KBM-7 (cell line): ENCODE data around the gene ZNF232.
"Not testable (repeated sequence)": the region's sequence is repeated elsewhere in the genome, so short reads cannot be mapped to it uniquely, and the experiment has no call there.

Experiments
- DNase-seq: peaks from one replicate; pipeline ENCODE4 v3.0.0-alpha.2; 2015
- in situ Hi-C: fragments of 300-500 bp; cut with MboI; formaldehyde crosslinking; loops from 2 replicates; pipeline ENCODE4 v1.14.3; 2020; ENCODE audit warnings: low sequenced_read_pairs, low pct_unique_long_range_greater_than_20kb, mixed read lengths

ZNF232 gene

DNA sequence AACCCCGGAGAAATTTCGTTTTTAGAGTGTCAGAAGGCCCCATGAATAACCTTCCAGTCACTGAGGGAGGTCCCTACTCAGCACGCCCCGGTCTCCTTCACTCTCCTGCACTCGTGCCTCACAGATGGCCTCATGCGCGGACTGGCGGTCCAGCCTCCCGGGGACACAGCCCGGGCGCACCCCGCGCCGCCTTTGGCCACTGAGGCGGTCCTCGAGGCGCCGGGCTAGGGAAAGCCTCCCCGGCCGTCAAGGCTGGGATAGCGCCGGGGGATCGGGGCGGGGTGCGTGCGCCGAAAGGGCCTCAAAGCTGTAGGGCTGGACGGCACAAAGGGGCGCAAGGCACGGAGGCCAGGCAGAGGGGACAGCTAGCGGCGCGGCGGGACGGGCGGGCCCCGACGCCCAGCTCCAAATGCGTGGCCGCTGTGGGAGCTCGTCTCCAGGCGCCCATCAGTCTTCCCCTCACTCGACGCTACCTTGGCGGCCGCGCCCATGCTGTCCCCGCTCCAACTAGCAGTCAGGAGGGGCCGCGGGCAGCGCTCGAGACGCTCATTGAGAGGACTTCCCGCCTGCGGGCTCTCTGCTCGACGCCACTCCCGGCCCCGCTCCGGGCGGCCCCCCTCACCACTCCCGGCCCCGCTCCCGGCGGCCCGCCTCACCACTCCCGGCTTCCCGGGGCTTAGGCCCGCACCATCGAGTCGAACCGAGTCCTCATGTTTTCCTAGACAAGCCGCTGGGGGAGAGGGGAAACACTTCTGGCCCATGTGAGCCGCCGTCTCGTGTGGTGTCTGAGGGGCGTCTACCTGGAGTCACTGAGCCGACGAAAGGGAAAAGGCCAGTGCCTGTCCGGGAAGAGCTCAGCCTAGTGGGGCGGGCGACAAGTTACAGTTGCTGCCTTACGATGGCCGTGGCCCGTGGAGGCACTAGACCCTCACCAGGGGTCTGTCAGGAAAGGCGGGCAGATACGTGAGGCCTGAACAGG lies 4.3 kb upstream of the ZNF232 start, which contains the start of gene USP6:
Gene USP6 (plus strand): TSS at position 360 of the 979 bp plus-strand sequence. CDS start 14,336 bp downstream, outside the sequence.
- DNase-seq = no peak
- in situ Hi-C loops = no loop called here

DNA sequence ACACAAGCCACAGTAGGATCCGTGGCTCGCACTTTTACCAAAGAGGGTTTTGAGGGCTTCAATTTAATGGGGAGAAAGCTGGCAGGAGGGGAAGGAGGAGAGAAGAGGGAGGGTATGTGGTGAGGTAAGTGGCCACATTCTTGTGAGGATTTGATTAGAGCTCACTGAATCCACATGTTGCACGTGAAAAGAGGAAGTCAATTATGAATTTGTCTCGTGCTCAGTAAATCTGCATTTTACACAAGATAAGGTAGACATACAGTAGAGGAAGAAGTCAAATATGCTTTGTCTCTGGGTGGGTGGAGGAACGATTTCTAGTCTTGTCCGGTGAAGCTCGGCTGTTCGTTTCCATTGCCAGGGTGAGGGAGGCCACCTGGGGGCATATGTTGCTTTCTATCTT lies 862 bp downstream of the ZNF232 start:
- DNase-seq = peak; percentile 74
- in situ Hi-C loops = no loop called here

DNA sequence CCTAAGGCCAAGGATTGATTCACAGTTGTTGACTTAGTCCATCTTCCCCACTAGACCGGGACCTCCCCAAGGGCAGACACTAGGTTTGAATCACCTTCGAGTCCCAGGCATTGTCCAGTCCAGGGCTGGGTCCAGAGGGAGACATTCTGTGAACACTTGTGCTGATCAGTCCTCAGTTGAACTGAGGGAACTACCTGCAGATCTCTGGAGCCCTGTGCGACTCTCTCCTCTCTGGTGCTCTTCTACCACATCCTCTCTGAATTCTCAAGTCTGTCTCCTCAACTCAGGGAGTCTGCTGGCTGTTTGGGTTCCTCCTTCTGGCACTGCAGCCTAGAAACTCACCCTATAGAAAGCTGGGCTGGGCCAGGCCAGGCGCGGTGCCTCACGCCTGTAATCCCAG lies 10.8 kb downstream of the ZNF232 start:
- in situ Hi-C loops = no loop called here
- no peak for DNase-seq

DNA sequence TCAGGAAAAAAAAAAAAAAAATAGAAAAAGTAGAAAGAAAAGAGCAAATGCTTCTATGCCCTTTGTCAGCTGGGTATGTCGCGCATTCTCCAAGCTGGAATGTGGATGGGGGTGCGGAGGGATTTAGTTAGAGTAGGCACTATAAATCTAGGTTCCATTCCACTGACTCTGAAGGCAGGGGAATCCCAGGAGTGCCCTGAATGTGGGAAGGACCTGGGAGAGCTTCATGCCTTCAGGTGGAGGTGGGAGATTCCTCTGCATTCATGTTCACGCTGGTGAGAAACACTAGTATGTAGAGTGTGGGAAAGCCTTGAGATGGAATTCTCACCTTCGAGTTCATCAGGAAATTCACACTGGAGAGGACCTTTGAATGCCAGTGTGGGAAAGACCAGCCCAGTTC lies 12.4 kb downstream of the ZNF232 start:
- in situ Hi-C loops = no loop called here
- no peak for DNase-seq

DNA sequence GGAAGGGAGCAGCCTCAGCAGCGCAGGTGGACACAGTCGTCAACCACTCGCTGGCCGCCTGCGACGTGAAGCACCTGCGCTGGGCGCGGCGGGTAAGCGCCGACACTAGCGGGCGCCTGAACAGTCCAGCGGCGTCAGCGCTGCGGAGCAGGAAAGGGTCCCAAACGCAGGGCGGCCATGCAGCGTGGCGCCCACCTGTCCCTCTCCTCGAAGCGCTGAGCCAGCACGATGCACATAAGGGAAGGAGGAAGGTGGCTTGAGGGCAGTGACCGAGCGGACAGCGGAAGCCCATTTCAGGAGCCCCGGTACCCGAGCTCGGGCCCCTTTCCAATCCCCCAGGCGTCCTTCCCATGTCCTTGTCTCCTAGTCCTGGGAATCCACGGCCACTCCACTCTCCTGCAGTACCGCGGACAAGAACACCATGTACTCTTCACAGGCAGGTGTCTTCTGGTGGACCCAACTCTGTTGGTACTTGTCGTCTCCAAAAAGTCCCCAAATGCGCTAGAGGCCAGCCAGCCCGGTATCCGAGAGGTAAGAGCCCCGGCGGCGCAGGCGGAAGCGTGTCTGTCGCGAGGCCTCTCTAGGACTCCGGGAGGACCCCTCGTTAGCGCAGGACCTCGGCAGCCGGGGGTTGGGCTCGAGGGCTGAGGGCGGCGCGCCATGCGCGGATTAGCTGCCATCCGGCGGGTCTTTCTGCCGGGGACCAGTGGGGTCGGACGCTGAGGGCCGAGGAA lies 14.4 kb downstream of the ZNF232 start:
- in situ Hi-C loops = no loop called here
- no peak for DNase-seq

DNA sequence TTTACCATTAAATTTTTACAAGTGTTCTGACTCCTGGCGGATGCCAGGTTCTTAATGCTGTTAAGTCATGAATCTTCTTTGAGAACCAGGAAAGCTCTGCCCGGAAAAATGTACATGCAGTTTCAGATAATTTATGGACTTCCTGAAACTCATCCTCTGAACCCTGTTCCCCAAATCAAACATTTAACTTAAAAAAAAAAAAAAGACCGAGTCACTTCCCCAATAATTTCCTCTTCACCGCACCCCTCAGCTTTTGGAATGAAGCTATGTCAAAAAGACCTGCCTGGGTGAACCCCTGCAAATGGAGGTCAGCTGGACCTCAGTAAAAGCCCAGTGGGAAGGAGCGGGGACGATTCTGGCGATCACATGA lies 15.0 kb downstream of the ZNF232 start:
- in situ Hi-C loops = no loop called here
- DNase-seq = no peak

DNA sequence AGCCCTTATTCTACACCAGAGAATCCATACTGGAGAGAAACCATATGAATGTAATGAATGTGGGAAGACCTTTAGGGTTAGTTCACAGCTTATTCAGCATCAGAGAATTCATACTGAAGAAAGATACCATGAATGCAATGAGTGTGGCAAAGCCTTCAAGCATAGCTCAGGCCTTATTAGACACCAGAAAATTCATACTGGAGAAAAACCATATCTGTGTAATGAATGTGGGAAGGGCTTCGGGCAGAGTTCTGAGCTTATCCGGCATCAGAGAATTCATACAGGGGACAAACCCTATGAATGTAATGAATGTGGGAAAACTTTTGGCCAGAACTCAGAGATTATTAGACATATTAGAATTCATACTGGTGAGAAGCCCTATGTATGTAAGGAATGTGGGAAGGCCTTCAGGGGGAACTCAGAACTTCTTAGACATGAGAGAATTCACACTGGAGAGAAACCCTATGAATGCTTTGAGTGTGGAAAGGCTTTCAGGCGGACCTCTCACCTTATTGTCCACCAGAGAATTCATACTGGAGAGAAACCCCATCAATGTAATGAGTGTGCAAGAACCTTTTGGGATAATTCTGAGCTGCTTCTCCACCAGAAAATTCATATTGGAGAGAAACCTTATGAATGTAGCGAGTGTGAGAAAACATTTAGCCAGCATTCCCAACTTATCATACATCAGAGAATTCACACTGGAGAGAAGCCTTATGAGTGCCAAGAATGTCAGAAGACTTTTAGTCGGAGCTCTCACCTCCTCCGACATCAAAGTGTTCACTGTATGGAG lies 19.3 kb downstream of the ZNF232 start:
- no peak for DNase-seq

DNA sequence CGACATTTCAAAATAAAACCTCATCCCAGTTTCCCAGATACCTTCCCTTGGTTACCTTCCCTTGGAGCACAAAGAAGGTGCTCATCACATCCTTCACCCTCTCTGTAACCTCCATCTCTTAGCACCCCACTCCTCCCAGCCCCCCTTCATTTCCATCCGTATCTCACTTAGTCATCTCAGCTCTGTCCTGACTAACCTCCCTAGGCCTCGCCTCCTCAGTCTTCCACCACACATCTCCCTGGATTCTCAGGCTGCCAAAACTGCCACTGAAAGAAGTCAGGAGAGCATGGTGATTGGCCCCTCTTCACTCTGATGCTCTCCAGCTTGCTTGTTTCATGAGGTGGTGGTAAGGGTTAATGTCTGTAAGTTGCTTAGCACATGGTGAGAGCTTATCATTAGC lies 31.1 kb downstream of the ZNF232 start:
- DNase-seq = no peak
- in situ Hi-C loops = no loop called here

More for the DNA sequence above, 19.3 kb downstream of the ZNF232 start:
- in situ Hi-C loops = no loop called here

DNA sequence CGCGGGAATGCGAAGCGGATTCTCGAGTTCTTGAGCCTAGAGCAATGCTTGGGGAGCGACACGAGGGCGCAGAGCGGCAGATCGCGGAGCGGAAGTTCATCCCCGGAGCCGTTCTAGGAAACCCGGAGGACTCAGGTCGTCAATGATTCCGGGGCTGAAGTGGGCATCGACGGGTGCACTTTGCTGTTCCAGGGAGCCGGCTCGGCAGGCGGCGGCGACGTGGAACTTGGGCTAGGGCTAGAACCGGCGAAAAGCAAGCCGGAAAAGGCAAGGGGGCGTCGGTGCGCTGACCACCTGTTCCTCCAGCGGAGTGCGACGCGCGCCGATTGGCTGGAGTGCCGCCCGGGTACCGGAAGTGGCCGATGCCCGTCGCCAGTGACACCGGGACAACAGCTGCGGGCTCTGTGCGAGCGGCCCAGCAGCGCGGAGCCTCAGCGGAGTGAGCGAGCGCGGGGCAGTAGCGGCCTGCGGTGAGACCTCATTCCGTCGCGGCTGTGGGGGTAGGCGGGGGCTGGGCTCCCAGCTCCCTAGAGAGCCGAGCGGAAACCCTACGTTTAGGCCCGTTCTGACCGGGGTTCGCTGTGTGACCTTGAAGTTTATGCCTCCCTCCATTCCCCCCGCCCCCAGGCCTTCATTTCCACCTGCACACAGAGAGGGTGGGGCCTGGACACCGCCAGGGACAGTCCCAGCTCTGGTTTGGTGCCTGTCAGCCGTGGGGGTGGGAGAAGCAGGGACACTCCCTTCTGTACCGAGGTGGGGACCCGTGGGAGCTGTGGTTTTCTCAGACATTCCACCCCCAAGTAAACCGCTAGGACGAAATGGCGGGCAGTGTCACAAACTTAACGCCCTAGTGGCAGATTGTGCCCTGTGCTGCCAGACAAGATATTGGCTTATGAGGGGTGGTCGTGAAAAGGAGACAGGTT lies 33.3 kb downstream of the ZNF232 start, which contains the start of gene ZFP3:
Gene ZFP3 (plus strand): TSS at position 362 of the 923 bp plus-strand sequence. CDS start 13,038 bp downstream, outside the sequence.
- DNase-seq = no peak
- in situ Hi-C loops = no loop called here

DNA sequence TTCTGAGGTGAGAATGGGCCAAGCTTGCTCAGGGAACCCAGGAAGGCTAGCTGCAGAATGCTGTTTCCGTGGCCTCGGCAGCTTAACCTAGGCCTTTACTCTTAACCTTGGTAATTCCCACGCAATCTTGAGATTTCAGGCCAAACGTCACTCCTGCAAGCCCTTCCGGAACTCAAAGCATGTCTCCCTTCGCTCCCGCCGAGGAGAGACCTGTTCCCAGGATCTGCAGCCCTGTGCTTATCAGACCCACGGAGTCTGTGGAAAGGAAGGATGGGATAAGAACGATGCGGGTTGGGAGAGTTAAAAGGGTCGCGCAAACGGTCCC lies 33.9 kb downstream of the ZNF232 start:
- in situ Hi-C loops = no loop called here
- no peak for DNase-seq

DNA sequence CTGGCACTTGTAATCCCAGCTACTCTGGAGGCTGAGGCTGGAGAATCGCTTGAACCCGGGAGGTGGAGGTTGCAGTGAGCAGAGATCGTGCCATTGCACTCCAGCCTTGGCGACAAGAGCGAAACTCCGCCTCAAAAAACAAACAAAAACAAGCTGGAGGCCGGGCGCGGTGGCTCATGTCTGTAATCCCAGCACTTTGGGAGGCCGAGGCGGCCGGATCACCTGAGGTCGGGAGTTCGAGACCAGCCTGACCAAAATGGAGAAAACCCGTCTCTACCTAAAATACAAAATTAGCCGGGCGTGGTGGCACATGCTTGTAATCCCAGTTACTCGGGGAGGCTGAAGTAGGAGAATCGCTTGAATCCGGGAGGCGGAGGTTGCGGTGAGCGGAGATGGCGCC lies 34.4 kb downstream of the ZNF232 start:
- in situ Hi-C loops, DNase-seq: not testable (repeated sequence)

DNA sequence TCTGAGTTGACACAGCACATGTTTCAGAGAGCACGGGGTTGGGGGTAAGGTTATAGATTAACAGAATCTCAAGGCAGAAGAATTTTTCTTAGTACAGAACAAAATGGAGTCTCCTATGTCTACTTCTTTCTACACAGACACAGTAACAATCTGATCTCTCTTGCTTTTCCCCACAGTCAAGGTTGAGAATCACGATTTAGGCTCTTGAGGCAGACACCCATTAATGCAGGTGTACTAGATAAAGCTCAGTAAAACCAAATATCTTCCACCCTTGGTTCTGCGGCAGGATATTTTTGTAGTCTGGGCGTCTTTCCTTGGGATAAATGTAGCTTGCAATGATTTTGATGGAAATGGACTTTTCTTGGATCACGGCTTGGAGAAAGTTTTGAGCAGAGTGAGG lies 36.2 kb downstream of the ZNF232 start:
- DNase-seq, in situ Hi-C loops: not testable (repeated sequence)

DNA sequence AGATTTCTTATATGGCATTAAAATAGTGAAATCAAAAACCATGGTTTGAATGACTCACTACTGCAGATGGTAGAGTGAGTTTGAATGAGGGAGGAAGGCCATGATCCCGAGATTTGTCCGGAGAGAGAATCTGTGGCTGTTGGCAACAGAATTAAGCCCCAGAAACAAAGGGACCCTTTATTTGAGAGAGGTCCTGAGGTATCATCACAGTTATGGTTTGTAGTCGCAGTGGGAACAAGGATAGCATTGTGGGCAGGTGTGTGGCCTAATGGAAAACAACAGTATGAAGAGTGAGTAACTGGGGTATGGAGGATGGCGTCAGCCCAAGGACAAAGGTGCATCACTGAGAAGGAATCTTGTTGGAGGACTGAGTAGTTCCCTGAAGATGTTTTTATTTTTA lies 42.0 kb downstream of the ZNF232 start:
- in situ Hi-C loops = no loop called here
- no peak for DNase-seq

DNA sequence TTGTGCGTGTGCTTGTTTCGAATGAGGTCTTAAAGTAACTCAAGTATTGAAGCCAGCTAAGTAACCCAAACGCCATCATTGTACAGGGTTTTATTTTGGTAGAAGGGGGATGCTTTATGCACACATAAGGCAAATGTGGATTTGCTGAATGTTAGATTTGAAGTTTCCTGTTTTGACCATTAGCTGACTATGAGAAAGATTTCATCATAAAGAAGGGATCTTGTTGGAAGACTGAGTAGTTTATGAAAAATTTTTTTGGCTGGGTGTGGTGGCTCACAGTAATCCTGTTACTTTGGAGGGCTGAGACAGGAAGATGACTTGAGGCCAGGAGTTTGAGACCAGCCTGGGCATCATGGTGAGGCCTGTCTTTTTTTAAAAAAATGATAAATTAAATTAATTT lies 43.4 kb downstream of the ZNF232 start:
- no peak for DNase-seq
- in situ Hi-C loops = no loop called here

DNA sequence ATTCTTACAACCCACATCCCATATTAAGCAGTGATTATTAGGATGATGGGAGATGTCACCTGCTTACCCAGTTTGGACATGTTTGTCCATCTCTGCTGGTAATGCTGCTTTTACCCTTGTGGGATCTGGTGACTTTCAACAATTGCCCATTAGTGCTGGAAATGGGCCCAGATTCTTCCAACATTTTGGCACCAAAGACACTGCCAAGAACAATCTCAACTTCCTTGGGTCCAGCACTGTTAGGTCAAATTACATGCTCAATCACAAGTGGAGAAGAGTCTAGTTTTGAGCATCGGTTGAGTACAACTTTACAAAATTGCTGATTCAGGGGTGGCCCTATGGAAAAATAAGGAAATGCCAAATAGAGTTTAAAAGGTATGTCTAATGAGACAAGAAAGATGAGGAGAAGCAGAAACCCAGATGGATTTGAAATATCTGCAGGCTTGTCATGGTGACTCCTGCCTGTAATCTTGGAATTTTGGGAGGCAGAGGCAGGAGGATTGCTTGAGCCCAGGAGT lies 46.4 kb downstream of the ZNF232 start:
- in situ Hi-C loops = no loop called here
- no peak for DNase-seq
